Measurements from ENCODE around the gene CAPN14. TPM values are rescaled to one million over a fixed set of nuclear protein-coding genes. Genes with fewer than 3 reads are reported as not detected.

Gene CAPN14
- total and polyA plus RNA-seq, 2 of the 4 experiments (the other 2 are of a cell fraction): under 0.01 to 0.09 TPM

DNA sequence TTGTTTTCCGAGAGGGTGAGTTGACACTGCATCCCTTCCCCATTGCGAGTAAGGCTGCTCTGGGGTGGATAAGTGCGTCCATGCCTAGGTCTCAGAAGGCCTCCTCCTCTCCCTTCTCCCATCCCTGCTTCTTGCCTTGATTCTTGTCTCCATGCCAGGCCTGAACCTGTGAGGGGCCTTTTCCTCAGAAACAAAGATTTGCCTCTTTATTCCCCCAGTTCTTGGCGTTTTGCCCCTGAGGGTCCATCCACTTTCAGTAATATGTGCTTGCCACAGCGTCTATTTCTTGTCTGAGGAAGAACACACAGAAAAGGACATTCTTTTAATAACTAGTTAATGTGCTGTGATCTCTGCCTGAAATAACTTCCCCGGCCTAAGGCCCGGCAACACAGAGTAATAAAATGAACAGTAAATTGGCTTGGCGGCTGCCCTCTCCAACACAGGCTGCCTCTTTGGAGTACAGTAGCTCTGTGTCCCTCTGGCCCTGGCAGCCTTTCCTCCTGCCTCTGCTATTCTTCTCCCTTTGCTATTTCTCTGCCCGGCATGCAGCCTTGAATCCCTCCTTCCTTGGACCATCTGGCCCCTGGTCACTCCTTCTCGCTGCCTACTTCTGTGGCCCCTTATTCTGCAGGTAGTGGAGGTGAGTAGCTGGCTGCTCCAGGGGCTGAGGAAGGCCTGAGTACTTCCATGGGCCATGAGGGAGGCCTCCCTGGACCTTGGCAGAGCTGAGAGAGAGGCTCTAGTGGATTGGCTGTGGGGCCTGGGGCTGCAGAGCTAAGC, 21.0 kb upstream of the CAPN14 start:
- DNase-seq (no peak), ATAC-seq (ENCODE audit: low read depth) (no peak)
- Histone ChIP-seq H3K4me1 (ENCODE audit: control insufficient read depth, insufficient read depth, low read length) (peaks cover 8% of the 10 kb centered on the region; the same call in 1 of the 2 replicates), H3K4me2 (ENCODE audit: low read depth, low read length) (no peak overlapping the region), H3K9me3 (ENCODE audit: control insufficient read depth, insufficient read depth, low read length) (no peaks in the 10 kb centered on the region), H2BK120ac (ENCODE audit: low read depth, low read length) (no peak overlapping the region), H2BK5ac (ENCODE audit: low read depth, low read length, poor library complexity, severe bottlenecking) (no peak overlapping the region), H3K9ac (ENCODE audit: low read depth, low read length) (no peak overlapping the region), H3K79me1 (ENCODE audit: low read depth in 1 of 2, low read length in 2 of 2) (peaks cover 12 to 48% of the 10 kb centered on the region in 2 experiments), H3K56ac (ENCODE audit: extremely low read depth, insufficient read depth, low read length) (no peak overlapping the region), H2AK9ac (replicated peaks; ENCODE audit: low read depth, low read length, poor library complexity) (peak overlapping the region; percentile 38), H3K4me3 (ENCODE audit: insufficient read depth, low read depth, low read length) (no peak overlapping the region), H3K9me1 (ENCODE audit: insufficient read depth, low read length) (peaks cover 19% of the 10 kb centered on the region; the same call in 1 of the 2 replicates), H3K23ac (ENCODE audit: low read depth, low read length) (no peak overlapping the region), H3K4ac (ENCODE audit: low read depth, low read length) (no peak overlapping the region), H4K20me1 (ENCODE audit: insufficient read depth, low read length) (peaks cover 19% of the 10 kb centered on the region), H3K27ac (ENCODE audit: insufficient read depth, low read length) (no peak overlapping the region), H4K5ac (ENCODE audit: low read depth, low read length) (no peak overlapping the region), H2BK20ac (ENCODE audit: low read depth, low read length) (no peak overlapping the region), H3K14ac (replicated peaks; ENCODE audit: low read depth, low read length) (no peak overlapping the region), H2BK15ac (ENCODE audit: low read depth, low read length) (no peak overlapping the region), H4K8ac (ENCODE audit: low read depth in 2 of 2, low read length in 2 of 2) (no peak overlapping the region), H3K27me3 (ENCODE audit: control insufficient read depth, insufficient read depth, low read length) (no peaks in the 10 kb centered on the region), H3K18ac (ENCODE audit: low read depth, low read length) (no peak overlapping the region), H4K91ac (ENCODE audit: insufficient read depth, low read depth, low read length) (no peak overlapping the region), H3K36me3 (ENCODE audit: control insufficient read depth, insufficient read depth, low read length) (no peaks in the 10 kb centered on the region), H2AFZ (replicated peaks; ENCODE audit: low read length, poor library complexity) (no peak overlapping the region), H2AK5ac (ENCODE audit: low read depth, low read length) (no peak overlapping the region; the same call in 1 of the 2 replicates)
- no TSS peak for BruUV-seq (replicated peaks)
- 100% methylated on average over 1 of the region's 10 CpGs; no CpG with 5 or more reads in 1 of the 2 experiments for WGBS, 2 experiments (ENCODE audit: extremely low coverage in 2 of 2, insufficient read length in 1 of 2)
- in situ Hi-C loops (cut with MboI; ENCODE audit: low sequenced_read_pairs): no loop called here
- ChIA-PET CTCF (no interaction called here), POLR2A (ENCODE audit: unreplicated experiment) (interaction anchor here (0.7 kb wide), 1 partner anchor 86 kb away, joined by 3 read pairs; no protein-coding TSS in a partner anchor)
- dilution Hi-C loops (cut with HindIII; ENCODE audit: low sequenced_read_pairs, unreplicated experiment): no loop called here
- intact Hi-C loops (cut with micrococcal nuclease): no loop called here
- TF ChIP-seq NFE2L2 (IDR thresholded peaks at IDR 0.05; ENCODE audit: low read depth, low read length) (no peak), RAD21 (IDR thresholded peaks at IDR 0.05; ENCODE audit: low read length) (no peak), MXI1 (IDR thresholded peaks at IDR 0.05; ENCODE audit: borderline replicate concordance, low read depth, low read length) (no peak), SMC3 (IDR thresholded peaks at IDR 0.05; ENCODE audit: low read depth, low read length) (no peak), MAZ (IDR thresholded peaks at IDR 0.05; ENCODE audit: borderline replicate concordance, low read depth, low read length) (no peak), CEBPB (IDR thresholded peaks at IDR 0.05; ENCODE audit: low read depth, low read length) (no peak), RCOR1 (IDR thresholded peaks at IDR 0.05; ENCODE audit: insufficient replicate concordance, low read length) (no peak), CHD1 (IDR thresholded peaks at IDR 0.05; ENCODE audit: low read depth, low read length) (no peak), MAFK (IDR thresholded peaks at IDR 0.05; ENCODE audit: low read depth, low read length) (no peak), FOS (IDR thresholded peaks at IDR 0.05; ENCODE audit: low read depth, low read length) (no peak), BHLHE40 (IDR thresholded peaks at IDR 0.05; ENCODE audit: low read depth, low read length) (no peak), POLR2A (IDR thresholded peaks at IDR 0.05; ENCODE audit: low read depth, low read length) (no peak), RFX5 (IDR thresholded peaks at IDR 0.05; ENCODE audit: low read depth, low read length) (no peak)
- TF ChIP-seq, protein P1, sequence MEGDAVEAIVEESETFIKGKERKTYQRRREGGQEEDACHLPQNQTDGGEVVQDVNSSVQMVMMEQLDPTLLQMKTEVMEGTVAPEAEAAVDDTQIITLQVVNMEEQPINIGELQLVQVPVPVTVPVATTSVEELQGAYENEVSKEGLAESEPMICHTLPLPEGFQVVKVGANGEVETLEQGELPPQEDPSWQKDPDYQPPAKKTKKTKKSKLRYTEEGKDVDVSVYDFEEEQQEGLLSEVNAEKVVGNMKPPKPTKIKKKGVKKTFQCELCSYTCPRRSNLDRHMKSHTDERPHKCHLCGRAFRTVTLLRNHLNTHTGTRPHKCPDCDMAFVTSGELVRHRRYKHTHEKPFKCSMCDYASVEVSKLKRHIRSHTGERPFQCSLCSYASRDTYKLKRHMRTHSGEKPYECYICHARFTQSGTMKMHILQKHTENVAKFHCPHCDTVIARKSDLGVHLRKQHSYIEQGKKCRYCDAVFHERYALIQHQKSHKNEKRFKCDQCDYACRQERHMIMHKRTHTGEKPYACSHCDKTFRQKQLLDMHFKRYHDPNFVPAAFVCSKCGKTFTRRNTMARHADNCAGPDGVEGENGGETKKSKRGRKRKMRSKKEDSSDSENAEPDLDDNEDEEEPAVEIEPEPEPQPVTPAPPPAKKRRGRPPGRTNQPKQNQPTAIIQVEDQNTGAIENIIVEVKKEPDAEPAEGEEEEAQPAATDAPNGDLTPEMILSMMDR (conservative IDR thresholded peaks at IDR 0.05; ENCODE audit: low read depth, low read length): no peak
- TF ChIP-seq, protein P2, sequence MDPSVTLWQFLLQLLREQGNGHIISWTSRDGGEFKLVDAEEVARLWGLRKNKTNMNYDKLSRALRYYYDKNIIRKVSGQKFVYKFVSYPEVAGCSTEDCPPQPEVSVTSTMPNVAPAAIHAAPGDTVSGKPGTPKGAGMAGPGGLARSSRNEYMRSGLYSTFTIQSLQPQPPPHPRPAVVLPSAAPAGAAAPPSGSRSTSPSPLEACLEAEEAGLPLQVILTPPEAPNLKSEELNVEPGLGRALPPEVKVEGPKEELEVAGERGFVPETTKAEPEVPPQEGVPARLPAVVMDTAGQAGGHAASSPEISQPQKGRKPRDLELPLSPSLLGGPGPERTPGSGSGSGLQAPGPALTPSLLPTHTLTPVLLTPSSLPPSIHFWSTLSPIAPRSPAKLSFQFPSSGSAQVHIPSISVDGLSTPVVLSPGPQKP (IDR thresholded peaks at IDR 0.05; ENCODE audit: borderline replicate concordance, low read depth, low read length): no peak
